Uterus (tissue), 4 donors: ENCODE data around the gene ECM2. TPM values are rescaled to one million over a fixed set of nuclear protein-coding genes. Genes with fewer than 3 reads are reported as not detected.

Source experiments
- DNase-seq, 2 donors: peaks; one replicate each; pipeline ENCODE4 v3.0.0-alpha.2; 2019 to 2020
- H3K27ac ChIP-seq, 2 donors: fragments of 200-600 bp; sonication (generic); 1 replicate in 1 of 2; 2 replicates in 1 of 2; pipeline ENCODE4 v1.5.1; 2016 to 2018
- H3K27me3 ChIP-seq, 2 donors: fragments of 200-600 bp; sonication (generic); one replicate each; pipeline ENCODE4 v1.5.1; 2018 to 2019; ENCODE audit warnings: control low read depth in 1 of 2
- H3K36me3 ChIP-seq, 2 donors: fragments of 200-600 bp; sonication (generic); one replicate each; pipeline ENCODE4 v1.5.1; 2019; ENCODE audit warnings: control low read depth in 1 of 2
- H3K4me1 ChIP-seq, 2 donors: fragments of 200-600 bp; sonication (generic); one replicate each; pipeline ENCODE4 v1.5.1; 2018 to 2019; ENCODE audit warnings: control low read depth in 1 of 2
- H3K4me3 ChIP-seq, 2 donors: fragments of 200-600 bp; sonication (generic); 1 replicate in 1 of 2; 2 replicates in 1 of 2; pipeline ENCODE4 v1.5.1; 2018 to 2019; ENCODE audit warnings: mild to moderate bottlenecking in 1 of 2
- H3K9me3 ChIP-seq, 2 donors: fragments of 200-600 bp; sonication (generic); one replicate each; pipeline ENCODE4 v1.5.1; 2019; ENCODE audit warnings: control low read depth in 1 of 2
- CTCF ChIP-seq, 4 experiments: fragments of 200-600 bp in 2 of 4; fragments of 450-650 bp in 2 of 4; sonication (generic) in 2 of 4; IDR thresholded peaks; one replicate each; pipeline ENCODE4 v1.5.1; 2016 to 2019; ENCODE audit warnings: antibody characterized with exemption in 4 of 4, mild to moderate bottlenecking in 2 of 4, moderate library complexity in 1 of 4
- POLR2A ChIP-seq, 2 donors: fragments of 450-650 bp; IDR thresholded peaks; one replicate each; pipeline ENCODE4 v1.6.1; 2016; ENCODE audit warnings: antibody characterized with exemption in 2 of 2, mild to moderate bottlenecking in 1 of 2, moderate library complexity in 1 of 2
- intact Hi-C: fragments of 100-400 bp; cut with DNase I; formaldehyde crosslinking; loops from one replicate; pipeline ENCODE4 v1.15.1; 2023; ENCODE audit warnings: low total_unique reads
- total RNA-seq, 4 donors: library from RNA; depleted of rRNA in 3 of 4; stranded (reverse); fragments of >200 nt in 3 of 4; gene quantifications; one replicate each; pipeline versions ENCODE4 v1.1.0 to v1.2.4, GENCODE V29; 2014 to 2023
- donor health status: DM: yes; HTN: yes; CAD: no.

Gene ECM2
- total RNA-seq, 4 donors from 2014 or later: 21.8 to 34.0 (median 27.7) TPM

DNA sequence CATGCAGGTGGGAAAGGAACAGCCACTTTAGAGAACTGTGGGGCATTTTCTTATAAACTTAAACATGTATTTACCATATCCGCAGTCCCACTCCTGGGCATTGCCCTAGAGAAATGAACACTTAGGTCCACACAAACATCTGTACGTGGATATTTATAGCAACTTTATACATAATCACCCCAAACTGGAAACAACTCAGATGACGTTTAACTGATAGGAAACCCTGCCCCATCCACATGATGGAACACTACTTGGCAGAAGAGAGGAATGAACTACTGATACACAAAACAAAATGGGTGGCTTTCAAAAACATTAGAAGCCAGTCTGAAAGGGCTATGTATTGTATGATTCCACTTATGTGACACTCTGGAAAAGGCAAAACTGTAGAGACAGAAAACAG, 22.4 kb downstream of the ECM2 start:
- TF ChIP-seq CTCF (IDR thresholded peaks at IDR 0.05): no peak
- TF ChIP-seq POLR2A (IDR thresholded peaks at IDR 0.05): no peak
- intact Hi-C loops: no loop called here

GRCh38 chr9:92512622-92513021, 23.2 kb downstream of the ECM2 start:
- intact Hi-C loops: no loop called here
- no peak for DNase-seq
- Histone ChIP-seq H3K36me3 (no peaks in the 10 kb centered on the region), H3K27ac (peak overlapping the region in 1 of 2 donors; percentile 60), H3K9me3 (no peaks in the 10 kb centered on the region), H3K4me1 (peaks cover 0 to 6% of the 10 kb centered on the region in 2 donors), H3K4me3 (no peak overlapping the region), H3K27me3 (no peaks in the 10 kb centered on the region)
- TF ChIP-seq POLR2A (IDR thresholded peaks at IDR 0.05): no peak
- TF ChIP-seq CTCF (IDR thresholded peaks at IDR 0.05): no peak

More for the DNA sequence above, 22.4 kb downstream of the ECM2 start:
- Histone ChIP-seq H3K9me3 (no peaks in the 10 kb centered on the region), H3K36me3 (no peaks in the 10 kb centered on the region), H3K27me3 (no peaks in the 10 kb centered on the region), H3K27ac (peak overlapping the region; percentile 21 to 60), H3K4me3 (no peak overlapping the region), H3K4me1 (no peaks in the 10 kb centered on the region)
- no peak for DNase-seq

DNA sequence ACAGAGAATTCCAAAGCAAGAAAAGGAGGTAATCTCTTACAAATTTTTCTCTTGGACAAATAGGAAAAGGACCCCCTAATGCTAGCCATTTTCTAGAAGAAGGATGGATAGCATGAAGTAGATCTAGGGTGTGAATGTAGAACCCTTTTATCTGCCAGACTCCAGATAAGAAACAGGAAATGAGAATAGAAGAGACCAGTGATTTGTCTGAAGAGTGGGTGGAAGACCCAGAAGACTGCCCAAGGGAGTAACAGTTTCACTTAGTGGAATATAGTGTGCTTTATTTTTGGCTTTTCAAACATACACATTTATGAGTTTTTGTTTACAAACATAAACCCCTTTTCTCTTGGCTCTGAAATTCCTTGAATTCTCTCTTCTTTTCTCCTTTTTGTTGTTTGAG, 25.0 kb downstream of the ECM2 start:
- DNase-seq: no peak
- Histone ChIP-seq H3K4me3 (no peak overlapping the region), H3K36me3 (no peaks in the 10 kb centered on the region), H3K27ac (peak overlapping the region; percentile 9 to 60), H3K27me3 (no peaks in the 10 kb centered on the region), H3K4me1 (peaks cover 0 to 8% of the 10 kb centered on the region in 2 donors), H3K9me3 (no peaks in the 10 kb centered on the region)
- intact Hi-C loops: no loop called here
- TF ChIP-seq POLR2A (IDR thresholded peaks at IDR 0.05) (no peak), CTCF (IDR thresholded peaks at IDR 0.05) (no peak)

GRCh38 chr9:92509050-92509449, 26.7 kb downstream of the ECM2 start:
- Histone ChIP-seq H3K4me3 (no peak overlapping the region), H3K36me3 (no peaks in the 10 kb centered on the region), H3K4me1 (peaks cover 3 to 8% of the 10 kb centered on the region in 2 donors), H3K9me3 (no peaks in the 10 kb centered on the region), H3K27ac (peak overlapping the region in 1 of 2 donors; percentile 90), H3K27me3 (no peaks in the 10 kb centered on the region)
- no peak for DNase-seq
- TF ChIP-seq POLR2A (IDR thresholded peaks at IDR 0.05) (no peak), CTCF (IDR thresholded peaks at IDR 0.05) (no peak)
- intact Hi-C loops: no loop called here

DNA sequence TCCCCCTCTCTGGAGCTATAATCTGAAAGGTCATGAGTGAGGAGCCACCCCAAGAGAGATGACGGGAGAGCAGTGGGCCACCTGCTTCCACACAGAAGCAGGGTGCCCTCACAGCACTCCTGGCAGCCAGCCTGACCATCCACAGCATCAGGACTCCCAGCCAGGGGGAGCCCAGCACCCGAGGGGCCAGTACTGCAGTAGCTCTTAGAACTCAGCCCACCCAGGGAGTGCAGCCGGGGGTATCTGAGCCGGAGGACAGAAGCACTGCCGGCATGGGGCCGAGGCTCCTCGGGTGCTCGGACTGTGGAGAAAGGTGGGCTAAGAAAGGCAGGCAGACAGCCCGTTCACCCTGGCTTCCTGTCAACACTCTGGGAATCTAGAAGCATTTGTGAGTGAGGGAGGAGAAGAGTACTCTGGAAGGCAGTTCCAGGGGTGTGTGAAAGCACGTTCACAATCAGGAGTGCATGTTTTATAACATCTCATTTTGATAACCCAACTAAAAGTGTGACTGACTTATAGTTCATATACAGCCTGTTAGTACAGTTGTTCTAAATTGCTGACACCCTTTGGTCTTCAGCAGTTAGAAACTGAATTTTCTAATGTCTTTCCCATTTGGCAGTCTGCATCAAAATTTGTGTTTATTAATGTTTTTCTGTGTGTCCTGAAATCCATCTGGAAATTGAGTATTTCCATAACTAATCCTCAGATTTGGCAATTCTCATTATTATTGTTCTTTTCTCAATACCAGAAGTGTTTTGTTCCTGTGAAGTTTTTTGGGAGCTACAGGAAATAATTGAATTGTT, 27.6 kb downstream of the ECM2 start:
- DNase-seq: peak; percentile 29 to 42
- TF ChIP-seq CTCF (IDR thresholded peaks at IDR 0.05): peak in 2 of 4 experiments; percentile 14 to 20
- TF ChIP-seq POLR2A (IDR thresholded peaks at IDR 0.05): no peak
- H3K4me3 ChIP-seq: no peak overlapping the region
- H3K4me1 ChIP-seq: peaks cover 3 to 8% of the 10 kb centered on the region in 2 donors
- no peaks in the 10 kb centered on the region for H3K27me3 ChIP-seq
- no peaks in the 10 kb centered on the region for H3K9me3 ChIP-seq
- H3K36me3 ChIP-seq: no peaks in the 10 kb centered on the region
- H3K27ac ChIP-seq: peak overlapping the region; percentile 72 to 90
- intact Hi-C loops: no loop called here
